Left kidney (tissue), 2 donors: ENCODE measurements around the gene PFDN6. TPM values are rescaled to one million over a fixed set of nuclear protein-coding genes. Genes with fewer than 3 reads are reported as not detected.
A peak's percentile ranks its signal among the peaks of the same experiment; 100 is the strongest.
"Not testable (repeated sequence)": the region's sequence is repeated elsewhere in the genome, so short reads cannot be mapped to it uniquely, and the experiment has no call there.

Experiments used
- DNase-seq: peaks from one replicate; pipeline ENCODE4 v3.0.0-alpha.2; 2013
- polyA plus RNA-seq: library from polyadenylated mRNA; unstranded; fragments of 120-200 nt; gene quantifications from one replicate; pipeline ENCODE4 v1.2.1, GENCODE V29; 2013; ENCODE audit not compliant: insufficient read length

PFDN6 gene
- polyA plus RNA-seq, 1 donor = 65.4 TPM

DNA sequence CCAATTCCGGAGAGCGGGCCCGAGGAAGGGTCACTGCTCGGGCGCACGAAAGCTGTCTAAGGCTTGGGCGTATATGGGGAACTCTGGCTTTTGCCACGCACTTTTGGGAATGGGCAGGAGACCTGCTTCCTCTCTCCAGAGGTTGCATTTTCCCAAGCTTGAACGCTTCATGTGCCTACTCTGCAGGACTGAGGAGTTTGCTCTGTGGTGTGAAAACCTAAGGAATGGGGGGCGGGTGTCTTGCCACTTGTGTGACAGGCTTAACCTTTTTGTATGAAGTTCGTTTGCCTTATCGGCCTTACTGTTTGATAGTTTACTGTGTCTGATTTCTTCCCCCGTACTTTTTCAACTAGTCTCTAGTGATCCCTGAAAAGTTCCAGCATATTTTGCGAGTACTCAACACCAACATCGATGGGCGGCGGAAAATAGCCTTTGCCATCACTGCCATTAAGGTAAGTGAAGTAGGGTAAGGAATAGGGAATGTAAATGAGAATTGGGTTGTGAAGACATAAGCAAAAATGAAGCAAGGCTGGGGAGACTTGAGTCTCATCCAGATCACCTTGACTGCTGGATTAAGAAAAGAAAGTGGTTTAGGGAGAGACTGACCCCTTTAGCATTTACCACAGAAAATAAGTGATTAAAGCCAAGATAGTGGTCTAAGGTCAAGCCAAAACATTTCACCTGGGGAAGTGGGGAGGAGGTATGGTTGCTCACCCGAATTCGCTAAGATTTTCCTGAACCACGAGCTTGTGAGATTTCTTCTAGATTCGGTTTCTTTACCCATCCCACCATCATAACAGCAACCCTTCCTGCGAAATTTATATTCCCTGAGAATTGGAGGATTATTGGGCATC, 16.9 kb upstream of the PFDN6 start:
- DNase-seq = no peak

DNA sequence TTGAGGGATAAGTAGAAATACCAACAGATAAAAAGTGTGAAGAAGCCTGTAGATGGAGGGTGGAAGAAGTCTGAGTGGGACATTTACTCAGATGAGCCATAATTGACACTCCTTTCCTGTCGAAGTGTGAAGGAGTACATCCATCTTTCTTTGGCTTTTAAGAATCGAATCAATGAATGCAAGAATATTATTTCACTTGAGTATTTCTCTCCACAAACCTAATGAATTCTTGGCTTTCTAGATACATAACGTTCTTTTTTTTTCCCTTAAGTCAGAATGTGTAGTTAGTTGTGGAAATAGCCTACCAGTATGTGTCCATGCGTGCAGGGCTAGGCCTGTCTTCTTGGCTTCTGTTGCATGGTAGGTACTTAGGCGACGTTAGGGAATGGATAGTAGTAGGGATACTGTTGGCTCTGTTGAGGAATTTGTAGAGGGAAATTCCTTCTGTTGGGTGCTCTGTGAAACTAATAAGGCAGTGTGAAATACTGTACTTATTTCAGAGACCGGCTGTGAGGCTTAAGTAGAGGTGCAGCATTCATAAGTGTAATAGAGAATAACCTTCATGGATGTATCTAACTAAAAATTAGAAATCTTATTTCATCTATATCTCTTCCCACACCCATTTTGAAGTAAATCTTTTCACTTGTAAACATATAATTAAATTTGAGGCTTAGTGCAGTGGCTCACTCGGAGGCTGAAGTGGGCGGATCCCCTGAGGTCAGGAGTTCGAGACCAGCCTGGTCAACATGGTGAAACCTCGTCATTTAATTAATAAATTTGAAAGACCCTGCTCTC, 16.1 kb upstream of the PFDN6 start:
- no peak for DNase-seq

DNA sequence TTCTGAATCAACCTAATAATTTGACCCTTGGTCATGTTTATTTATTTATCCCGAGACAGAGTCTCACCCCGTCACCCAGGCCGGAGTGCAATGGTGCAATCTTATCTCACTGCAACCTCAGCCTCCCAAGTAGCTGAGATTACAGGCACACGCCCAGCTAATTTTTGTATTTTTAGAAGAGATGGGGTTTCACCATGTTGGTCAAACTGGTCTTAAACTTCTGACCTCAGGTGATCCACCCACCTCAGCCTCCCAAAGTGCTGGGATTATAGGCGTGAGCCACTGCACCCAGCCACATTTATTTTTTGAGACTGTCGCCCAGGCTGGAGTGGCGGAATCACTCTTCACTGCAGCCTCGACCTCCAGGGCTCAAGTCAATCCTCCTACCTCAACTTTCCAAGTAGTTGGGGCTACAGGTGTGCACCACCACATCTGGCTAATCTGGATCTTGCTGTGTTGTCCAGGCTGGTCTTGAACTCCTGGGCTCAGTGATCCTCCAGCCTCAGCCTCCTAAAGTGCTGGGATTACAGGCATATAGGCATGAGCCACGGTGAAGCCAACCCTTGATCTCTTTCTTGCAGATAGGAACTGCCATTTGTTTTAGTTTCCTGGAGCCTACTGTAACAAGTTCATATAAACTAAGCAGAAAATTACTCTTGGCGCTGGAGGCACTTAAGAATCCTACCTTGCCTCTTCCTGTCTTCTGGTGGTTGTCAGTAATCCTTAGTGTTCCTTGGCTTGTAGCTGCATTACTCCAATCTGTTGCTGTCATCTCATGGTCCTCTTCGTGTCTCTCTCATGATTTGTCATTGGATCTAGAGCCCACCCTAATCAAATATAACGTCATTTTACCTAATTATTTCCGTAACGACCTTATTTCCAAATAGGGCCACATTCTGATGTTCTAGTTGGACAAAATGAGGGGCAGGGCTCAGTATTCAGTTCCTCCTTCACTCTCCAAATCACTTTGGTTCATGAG, 15.2 kb upstream of the PFDN6 start:
- DNase-seq = no peak

DNA sequence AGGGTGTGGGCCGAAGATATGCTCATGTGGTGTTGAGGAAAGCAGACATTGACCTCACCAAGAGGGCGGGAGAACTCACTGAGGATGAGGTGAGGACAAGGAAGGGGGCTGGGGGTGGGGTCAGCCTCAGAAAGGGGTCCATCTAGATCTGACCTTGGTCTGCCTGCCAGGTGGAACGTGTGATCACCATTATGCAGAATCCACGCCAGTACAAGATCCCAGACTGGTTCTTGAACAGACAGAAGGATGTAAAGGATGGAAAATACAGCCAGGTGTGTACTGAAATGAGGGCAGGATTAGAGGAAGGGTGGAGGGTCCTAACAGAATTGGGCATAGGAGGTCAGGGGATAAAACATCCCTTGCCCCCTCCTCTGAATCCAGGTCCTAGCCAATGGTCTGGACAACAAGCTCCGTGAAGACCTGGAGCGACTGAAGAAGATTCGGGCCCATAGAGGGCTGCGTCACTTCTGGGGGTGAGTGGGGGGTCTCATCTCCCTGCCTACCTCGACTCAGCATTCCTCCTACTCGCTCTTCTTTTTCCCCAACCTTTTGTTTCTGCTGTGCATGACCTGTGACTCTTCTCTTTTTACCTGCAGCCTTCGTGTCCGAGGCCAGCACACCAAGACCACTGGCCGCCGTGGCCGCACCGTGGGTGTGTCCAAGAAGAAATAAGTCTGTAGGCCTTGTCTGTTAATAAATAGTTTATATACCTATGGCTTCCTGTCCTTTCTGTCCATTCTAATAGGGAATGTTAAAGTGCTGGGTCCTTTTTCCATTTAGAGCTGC, 13.4 kb upstream of the PFDN6 start:
- DNase-seq = not testable (repeated sequence)

DNA sequence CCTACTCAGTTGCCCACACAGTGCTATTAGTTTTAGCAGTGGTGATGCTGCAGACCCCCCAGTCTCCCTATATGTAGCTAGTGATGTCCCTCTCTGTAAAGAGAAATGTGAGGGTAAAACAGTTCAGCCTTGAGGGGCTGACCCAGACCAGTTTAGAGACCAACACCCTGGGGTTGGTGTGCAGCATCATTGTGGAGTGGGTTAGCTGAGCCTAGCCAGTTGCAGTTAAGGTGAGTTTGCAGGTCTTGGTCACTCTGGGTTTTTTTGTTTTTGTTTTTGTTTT, 12.9 kb upstream of the PFDN6 start:
- DNase-seq = no peak

DNA sequence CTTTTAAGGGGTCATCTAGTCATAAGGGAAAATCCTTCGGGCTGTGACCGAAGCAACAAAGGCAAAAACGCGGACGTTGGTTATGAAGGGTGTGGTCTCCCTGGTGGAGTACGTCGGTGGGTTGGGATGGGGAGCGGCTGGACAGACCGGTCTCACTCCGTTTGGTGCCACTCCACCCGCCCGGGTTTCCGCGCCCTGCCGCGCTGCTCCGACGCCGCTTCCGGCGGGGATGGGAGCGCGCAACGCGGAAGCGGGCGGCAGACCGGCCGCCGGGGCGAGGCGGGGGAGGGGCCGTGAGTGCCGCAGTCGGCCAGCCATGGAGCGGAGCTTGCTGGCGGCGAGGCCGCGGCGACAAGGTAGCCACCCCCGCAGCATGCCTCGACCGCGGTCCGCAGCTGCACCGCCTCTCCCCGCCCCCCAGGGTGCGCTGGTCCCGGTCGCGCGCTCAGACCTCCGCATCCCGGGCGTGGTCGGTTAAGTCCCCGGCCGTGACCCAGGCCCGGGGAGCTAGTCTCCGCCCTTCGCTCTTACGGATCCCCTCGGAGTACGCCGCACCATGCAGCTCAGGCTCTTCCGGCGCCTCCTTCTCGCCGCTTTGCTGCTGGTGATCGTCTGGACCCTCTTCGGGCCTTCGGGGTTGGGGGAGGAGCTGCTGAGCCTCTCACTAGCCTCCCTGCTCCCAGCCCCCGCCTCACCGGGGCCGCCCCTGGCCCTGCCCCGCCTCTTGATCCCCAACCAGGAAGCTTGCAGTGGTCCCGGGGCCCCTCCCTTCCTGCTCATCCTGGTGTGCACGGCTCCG, 12.3 kb upstream of the PFDN6 start, which contains the start of gene B3GALT4:
B3GALT4 (plus strand) TSS at position 260 of the 799 bp plus-strand sequence; CDS start at position 557, 297 bp downstream.
- peak; percentile 68 for DNase-seq

DNA sequence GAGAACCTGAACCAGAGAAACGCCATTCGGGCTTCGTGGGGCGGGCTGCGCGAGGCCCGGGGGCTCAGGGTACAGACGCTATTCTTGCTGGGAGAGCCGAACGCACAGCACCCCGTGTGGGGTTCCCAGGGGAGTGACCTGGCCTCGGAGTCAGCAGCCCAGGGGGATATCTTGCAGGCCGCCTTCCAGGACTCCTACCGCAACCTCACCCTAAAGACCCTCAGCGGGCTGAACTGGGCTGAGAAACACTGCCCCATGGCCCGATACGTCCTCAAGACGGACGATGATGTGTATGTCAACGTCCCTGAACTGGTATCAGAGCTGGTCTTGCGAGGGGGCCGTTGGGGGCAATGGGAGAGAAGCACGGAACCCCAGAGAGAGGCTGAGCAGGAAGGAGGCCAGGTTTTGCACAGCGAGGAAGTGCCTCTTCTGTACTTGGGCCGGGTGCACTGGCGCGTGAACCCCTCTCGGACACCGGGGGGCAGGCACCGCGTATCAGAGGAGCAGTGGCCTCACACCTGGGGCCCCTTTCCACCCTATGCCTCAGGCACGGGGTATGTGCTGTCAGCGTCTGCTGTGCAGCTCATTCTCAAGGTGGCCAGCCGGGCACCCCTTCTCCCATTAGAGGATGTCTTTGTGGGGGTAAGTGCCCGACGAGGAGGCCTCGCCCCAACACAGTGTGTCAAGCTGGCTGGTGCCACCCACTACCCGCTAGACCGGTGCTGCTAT, 11.6 kb upstream of the PFDN6 start:
- no peak for DNase-seq

DNA sequence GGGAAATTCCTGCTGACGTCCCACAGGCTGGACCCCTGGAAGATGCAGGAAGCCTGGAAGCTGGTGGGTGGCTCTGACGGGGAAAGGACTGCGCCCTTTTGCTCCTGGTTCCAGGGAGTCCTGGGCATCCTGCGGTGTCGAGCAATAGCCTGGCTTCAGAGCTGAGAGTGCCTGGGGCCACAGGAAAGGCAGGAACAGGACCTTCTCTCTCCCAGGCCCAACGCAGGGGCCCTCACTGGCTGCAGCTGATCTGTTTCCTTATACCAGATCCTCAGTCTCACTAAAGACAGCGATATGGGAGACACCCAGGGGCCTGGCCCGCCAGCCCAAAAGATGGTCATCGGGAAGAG, 11.0 kb upstream of the PFDN6 start:
- DNase-seq = no peak

DNA sequence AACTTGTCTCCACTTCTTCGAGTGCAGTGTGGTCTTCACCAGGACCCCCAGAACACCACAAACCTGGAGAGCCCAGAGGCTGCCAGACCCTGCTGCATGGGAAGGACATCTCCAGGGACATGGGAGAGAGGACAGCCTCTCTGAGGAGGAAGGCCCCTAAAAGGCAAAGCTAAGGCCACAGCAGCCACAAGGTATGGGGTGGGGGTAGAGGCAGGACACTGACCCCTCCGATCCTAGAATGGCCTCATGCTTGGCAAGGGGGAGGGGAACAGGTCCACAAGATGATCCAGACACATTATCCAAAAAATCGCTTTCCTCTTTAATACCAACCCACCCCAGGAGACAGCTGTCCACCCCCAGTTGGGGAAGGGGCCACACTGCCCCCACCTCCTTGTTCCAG, 10.6 kb upstream of the PFDN6 start:
- DNase-seq = no peak

DNA sequence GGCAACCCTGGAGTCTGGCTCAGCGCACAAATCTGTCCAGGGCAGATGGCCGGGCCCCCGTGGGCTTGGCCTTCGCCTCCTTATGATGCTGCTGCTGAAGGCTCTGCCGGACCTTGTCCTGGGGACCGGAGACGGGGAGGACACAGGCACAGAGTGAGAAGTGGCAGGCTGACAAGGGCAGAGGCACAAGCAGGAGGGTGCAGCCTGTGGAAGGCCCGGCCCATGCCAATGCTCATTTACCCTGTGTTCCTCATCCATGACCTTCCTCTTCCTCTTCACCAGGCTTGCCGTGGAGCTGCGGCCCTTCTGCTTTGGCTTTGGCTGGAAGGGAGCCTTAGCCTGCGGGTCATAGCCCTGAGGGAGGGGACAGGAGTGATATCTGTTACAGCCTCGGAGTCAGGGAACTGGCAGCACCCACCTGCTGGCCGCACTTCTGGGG, 10.1 kb upstream of the PFDN6 start:
- DNase-seq = no peak

DNA sequence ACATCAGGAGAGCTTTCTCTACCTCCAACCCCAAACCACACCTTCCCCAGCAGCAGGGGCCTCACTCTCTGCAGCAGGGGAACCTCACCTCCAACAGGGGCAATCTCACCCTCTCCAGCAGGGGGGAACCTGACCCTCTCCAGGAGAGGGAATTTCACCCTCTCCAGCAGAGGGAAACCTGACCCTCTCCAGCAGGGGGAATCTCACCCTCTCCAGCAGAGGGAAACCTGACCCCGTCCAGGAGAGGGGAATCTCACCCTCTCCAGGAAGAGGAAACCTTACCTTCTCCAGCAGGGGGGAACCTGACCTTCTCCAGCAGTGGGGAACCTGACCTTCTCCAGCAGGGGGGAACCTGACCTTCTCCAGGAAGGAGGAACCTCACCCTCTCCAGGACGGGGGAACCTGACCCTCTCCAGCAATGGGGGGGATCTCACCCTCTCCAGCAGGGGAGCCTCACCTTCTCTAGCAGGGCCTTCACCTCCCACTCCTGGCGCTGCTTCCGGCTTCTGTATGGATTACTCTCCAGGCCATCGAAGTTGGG, 9.4 kb upstream of the PFDN6 start:
- peak; percentile 22 for DNase-seq

DNA sequence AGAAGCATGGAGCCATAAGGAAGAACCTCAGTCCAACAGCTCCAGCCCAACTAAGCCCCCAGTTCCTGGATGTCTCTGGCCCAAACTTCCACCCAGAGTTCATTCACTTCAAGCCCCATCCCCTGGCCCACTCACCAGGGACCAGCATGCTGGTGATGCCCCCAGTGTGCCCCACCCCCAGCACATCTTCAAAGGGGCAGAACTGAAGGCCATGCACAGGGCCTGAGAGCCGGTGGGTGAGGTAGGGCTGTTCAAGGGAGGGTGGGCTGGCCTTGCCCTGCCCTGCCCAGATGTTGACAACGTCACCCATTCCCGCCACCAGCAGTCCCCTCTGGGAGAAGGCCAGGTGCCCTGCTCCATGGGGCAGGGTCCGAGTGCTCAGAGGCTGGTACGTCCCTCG, 8.9 kb upstream of the PFDN6 start:
- no peak for DNase-seq

DNA sequence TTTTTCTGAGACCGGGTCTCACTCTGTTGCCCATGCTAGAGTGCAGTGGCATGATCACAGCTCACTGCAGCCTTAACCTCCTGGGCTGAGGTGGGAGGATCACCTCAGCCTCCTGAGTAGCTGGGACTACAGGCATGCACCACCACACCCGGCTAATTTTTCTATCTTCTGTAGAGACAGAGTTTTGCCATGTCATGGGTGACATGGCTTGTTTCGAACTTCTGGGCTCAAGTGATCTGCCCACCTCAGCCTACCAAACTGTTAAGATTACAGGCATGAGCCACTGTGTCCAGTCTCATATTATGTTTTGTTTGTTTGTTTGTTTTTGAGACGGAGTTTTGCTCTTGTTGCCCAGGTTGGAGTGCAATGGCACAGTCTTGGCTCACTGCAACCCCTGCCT, 4.2 kb upstream of the PFDN6 start:
- DNase-seq = not testable (repeated sequence)

DNA sequence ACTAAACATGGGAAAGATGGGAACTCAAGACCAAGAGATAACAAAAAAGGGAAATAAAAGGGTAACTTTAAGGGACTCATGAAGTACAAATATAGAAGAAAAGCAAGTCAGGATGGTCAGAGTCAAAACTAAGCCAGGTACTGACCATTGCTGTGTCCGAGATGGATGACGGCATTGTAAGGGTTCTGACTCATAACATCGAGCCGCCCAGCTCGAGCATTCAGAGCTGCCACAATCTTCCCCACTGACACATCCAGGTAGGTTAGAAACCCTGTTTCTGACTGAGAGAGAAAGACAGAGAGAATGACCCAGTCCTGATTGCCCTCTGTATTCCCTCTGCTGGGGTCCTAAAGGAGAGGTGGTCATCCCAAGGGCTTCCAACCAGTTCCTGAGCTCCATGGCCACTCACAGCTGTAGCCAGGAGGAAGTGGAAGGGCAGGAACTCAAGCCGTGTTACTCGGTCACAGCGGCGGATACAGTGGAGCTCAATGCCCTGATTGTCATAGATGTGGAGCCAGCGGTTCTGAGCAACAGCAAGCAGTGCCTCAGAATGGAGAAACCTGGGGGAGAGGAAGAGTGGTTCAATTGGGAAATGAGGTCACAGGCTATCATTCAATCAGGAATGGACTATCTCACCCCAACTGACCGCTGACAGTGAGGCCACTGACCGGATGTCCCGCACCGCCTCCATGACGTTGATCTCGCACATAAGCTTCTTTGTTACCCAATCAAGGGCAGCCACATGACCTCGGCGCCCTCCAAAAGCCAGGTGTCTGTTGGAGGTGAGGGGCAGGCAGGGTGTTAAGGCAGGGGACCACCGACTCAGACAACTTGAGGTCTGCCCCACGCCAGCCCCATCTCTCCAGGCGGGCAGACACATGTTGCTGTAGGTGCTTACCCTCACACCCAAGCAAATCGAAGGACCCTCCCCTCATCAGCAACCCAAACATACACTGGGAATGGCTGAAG, 2.2 kb upstream of the PFDN6 start:
- no peak for DNase-seq

DNA sequence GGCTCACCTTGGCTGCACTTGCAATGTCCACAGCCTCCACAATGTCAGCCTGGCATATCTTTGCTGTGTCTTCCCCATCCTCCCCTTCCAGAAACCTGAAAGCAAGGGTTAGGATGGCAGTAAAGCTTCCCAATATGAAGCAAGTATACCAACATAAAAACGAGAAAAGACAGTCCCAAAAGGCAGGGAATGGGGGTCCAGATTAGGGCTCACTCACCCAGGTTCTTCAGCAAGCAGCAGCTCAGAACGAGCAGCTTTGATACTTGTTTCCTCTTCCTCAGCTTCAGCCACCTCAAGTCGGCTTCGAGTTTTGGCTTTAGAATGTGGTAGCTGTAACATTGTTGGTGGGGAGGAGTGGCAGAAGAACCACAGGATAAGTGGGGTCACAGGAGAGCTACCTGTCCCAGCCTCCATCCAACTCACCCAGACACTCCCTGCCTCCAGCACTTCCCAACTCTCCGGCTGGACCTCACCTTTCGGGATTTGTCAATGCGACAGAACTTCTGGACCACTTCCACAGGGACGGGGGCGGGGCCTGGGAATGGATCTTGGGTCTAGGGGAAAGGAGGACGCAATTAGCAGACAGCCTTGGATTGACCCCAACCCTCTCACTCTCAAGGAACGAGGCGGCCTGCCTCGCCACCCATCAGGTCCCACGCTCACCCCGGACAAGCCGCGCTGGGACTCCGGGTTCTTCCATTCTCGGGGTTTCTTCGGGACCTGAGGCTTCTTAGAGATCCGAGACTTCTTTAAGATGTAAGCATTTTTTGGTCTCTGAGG, 1.1 kb upstream of the PFDN6 start:
- DNase-seq = no peak

DNA sequence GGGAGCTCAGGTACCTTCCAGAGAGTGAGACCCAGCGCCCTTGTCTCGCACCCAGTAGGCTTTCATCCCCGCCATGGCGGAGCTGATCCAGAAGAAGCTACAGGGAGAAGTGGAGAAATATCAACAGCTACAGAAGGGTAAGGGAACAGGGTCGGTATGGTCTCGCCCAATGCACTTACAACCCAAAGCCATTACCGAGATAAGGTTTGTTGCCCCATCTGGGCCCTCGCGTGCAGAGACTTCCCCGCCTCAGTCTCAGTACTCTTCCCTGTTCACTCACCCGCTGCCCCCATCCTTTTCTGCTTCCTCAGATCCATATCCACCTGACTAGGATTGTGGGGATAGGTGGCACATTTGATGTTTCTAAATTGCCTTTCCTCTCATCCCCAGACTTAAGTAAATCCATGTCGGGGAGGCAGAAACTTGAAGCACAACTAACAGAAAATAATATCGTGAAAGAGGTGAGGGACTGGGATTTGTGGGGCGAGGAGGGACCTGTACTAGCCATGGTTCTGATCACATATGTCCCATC, 449 bp downstream of the PFDN6 start:
- DNase-seq = no peak

DNA sequence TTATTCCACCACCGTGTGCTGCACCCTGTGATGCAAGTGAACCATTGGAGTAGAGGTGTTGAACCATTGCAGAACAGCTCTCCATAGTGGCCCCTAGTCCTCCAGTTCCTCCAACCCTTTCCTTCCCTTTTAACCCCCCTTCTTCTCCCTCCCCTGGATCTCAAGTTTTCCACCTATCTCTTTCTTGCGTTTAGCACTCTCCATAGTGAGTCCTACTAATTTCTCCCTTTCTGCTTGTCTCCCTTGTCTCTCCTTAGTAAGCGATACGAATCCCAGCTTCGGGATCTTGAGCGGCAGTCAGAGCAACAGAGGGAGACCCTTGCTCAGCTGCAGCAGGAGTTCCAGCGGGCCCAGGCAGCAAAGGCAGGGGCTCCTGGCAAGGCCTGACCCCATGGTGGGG, 1.1 kb downstream of the PFDN6 start:
- DNase-seq = no peak
